ENCODE results near the gene ATP2C2. TPM values are rescaled to one million over a fixed set of nuclear protein-coding genes. Genes with fewer than 3 reads are reported as not detected.

ATP2C2 gene
- total and polyA plus RNA-seq, 2 experiments from 2014 or later = 2.1 TPM

- peaks cover 3% of the 10 kb centered on the region; the same call in 1 of the 3 replicates for H3K9me3 Mint-ChIP-seq
- H3K36me3 Mint-ChIP-seq (ENCODE audit: low read depth) = no peaks in the 10 kb centered on the region; the same call in 2 of the 3 replicates
- Histone ChIP-seq H3K36me3 (ENCODE audit: insufficient read depth) (no peaks in the 10 kb centered on the region), H3F3A (replicated peaks; ENCODE audit: low read depth) (no peaks in the 10 kb centered on the region), H3K4me2 (0 out of 2 replicates have a peak overlapping the region, but pooled peaks have one; percentile 15), H2AFZ (peak overlapping the region; percentile 38), H3K27ac (ENCODE audit: low read depth) (no peak overlapping the region), H3K4me1 (ENCODE audit: insufficient read depth) (peaks cover 14% of the 10 kb centered on the region), H3K4me3 (no peak overlapping the region), H3K27me3 (ENCODE audit: insufficient read depth) (no peaks in the 10 kb centered on the region), H4K20me1 (replicated peaks; ENCODE audit: insufficient read depth) (no peaks in the 10 kb centered on the region), H3K79me2 (replicated peaks; ENCODE audit: insufficient read depth) (no peaks in the 10 kb centered on the region), H3K9me2 (ENCODE audit: insufficient read depth) (peaks cover 4% of the 10 kb centered on the region; the same call in 1 of the 2 replicates)
- ATAC-seq (peak; percentile 35), DNase-seq (ENCODE audit: low spot score) (no peak)
- no peak overlapping the region for H3K27ac Mint-ChIP-seq
- H3K27me3 Mint-ChIP-seq (ENCODE audit: insufficient read depth, low read depth, poor library complexity) = peaks cover 9% of the 10 kb centered on the region
- H3K4me1 Mint-ChIP-seq = peaks cover 24% of the 10 kb centered on the region
- no peak for TF ChIP-seq CREB1 (CRISPR knock-in tag; IDR thresholded peaks at IDR 0.05; ENCODE audit: low read depth)
- no peak overlapping the region for H3K4me3 Mint-ChIP-seq
Observed at GRCh38 chr16:84379008-84379708, 10.8 kb downstream of the ATP2C2 start.

GRCh38 chr16:84379709-84380362, 11.5 kb downstream of the ATP2C2 start:
- no peaks in the 10 kb centered on the region for H4K20me1 ChIP-seq (replicated peaks; ENCODE audit: insufficient read depth)
- no peaks in the 10 kb centered on the region for H3K27me3 ChIP-seq (ENCODE audit: insufficient read depth)
- ATAC-seq (peak; percentile 53), DNase-seq (ENCODE audit: low spot score) (peak; percentile 41)
- no peak overlapping the region for H3K4me3 ChIP-seq
- H3K79me2 ChIP-seq (replicated peaks; ENCODE audit: insufficient read depth) = no peaks in the 10 kb centered on the region
- Mint-ChIP-seq H3K36me3 (ENCODE audit: low read depth) (no peaks in the 10 kb centered on the region; the same call in 2 of the 3 replicates), H3K27me3 (ENCODE audit: insufficient read depth, low read depth, poor library complexity) (peaks cover 9% of the 10 kb centered on the region), H3K27ac (no peak overlapping the region), H3K4me3 (no peak overlapping the region), H3K9me3 (peaks cover 7% of the 10 kb centered on the region; the same call in 1 of the 3 replicates), H3K4me1 (peaks cover 24% of the 10 kb centered on the region)
- H3K4me1 ChIP-seq (ENCODE audit: insufficient read depth) = peaks cover 14% of the 10 kb centered on the region
- no peak overlapping the region for H3K27ac ChIP-seq (ENCODE audit: low read depth)
- 0 out of 2 replicates have a peak overlapping the region, but pooled peaks have one; percentile 15 for H3K4me2 ChIP-seq
- H3F3A ChIP-seq (replicated peaks; ENCODE audit: low read depth) = no peaks in the 10 kb centered on the region
- H3K36me3 ChIP-seq (ENCODE audit: insufficient read depth) = no peaks in the 10 kb centered on the region
- 0 out of 2 replicates have a peak overlapping the region, but pooled peaks have one; percentile 38 for H2AFZ ChIP-seq
- H3K9me2 ChIP-seq (ENCODE audit: insufficient read depth) = peaks cover 4% of the 10 kb centered on the region; the same call in 1 of the 2 replicates
- TF ChIP-seq STAT1 (IDR thresholded peaks at IDR 0.05; ENCODE audit: unreplicated experiment) (no peak), ZNF114 (CRISPR knock-in tag; IDR thresholded peaks at IDR 0.05) (no peak), NANOG (IDR thresholded peaks at IDR 0.05; ENCODE audit: borderline replicate concordance) (no peak), EZH2phosphoT487 (IDR thresholded peaks at IDR 0.05; ENCODE audit: unreplicated experiment) (no peak), EZH2 (IDR thresholded peaks at IDR 0.05; ENCODE audit: low read depth, unreplicated experiment) (no peak), ZNF331 (CRISPR knock-in tag; IDR thresholded peaks at IDR 0.05; ENCODE audit: low read depth) (no peak), CREB1 (CRISPR knock-in tag; IDR thresholded peaks at IDR 0.05; ENCODE audit: low read depth) (no peak), JUNB (IDR thresholded peaks at IDR 0.05; ENCODE audit: unreplicated experiment) (no peak)
- TF ChIP-seq, protein P1, sequence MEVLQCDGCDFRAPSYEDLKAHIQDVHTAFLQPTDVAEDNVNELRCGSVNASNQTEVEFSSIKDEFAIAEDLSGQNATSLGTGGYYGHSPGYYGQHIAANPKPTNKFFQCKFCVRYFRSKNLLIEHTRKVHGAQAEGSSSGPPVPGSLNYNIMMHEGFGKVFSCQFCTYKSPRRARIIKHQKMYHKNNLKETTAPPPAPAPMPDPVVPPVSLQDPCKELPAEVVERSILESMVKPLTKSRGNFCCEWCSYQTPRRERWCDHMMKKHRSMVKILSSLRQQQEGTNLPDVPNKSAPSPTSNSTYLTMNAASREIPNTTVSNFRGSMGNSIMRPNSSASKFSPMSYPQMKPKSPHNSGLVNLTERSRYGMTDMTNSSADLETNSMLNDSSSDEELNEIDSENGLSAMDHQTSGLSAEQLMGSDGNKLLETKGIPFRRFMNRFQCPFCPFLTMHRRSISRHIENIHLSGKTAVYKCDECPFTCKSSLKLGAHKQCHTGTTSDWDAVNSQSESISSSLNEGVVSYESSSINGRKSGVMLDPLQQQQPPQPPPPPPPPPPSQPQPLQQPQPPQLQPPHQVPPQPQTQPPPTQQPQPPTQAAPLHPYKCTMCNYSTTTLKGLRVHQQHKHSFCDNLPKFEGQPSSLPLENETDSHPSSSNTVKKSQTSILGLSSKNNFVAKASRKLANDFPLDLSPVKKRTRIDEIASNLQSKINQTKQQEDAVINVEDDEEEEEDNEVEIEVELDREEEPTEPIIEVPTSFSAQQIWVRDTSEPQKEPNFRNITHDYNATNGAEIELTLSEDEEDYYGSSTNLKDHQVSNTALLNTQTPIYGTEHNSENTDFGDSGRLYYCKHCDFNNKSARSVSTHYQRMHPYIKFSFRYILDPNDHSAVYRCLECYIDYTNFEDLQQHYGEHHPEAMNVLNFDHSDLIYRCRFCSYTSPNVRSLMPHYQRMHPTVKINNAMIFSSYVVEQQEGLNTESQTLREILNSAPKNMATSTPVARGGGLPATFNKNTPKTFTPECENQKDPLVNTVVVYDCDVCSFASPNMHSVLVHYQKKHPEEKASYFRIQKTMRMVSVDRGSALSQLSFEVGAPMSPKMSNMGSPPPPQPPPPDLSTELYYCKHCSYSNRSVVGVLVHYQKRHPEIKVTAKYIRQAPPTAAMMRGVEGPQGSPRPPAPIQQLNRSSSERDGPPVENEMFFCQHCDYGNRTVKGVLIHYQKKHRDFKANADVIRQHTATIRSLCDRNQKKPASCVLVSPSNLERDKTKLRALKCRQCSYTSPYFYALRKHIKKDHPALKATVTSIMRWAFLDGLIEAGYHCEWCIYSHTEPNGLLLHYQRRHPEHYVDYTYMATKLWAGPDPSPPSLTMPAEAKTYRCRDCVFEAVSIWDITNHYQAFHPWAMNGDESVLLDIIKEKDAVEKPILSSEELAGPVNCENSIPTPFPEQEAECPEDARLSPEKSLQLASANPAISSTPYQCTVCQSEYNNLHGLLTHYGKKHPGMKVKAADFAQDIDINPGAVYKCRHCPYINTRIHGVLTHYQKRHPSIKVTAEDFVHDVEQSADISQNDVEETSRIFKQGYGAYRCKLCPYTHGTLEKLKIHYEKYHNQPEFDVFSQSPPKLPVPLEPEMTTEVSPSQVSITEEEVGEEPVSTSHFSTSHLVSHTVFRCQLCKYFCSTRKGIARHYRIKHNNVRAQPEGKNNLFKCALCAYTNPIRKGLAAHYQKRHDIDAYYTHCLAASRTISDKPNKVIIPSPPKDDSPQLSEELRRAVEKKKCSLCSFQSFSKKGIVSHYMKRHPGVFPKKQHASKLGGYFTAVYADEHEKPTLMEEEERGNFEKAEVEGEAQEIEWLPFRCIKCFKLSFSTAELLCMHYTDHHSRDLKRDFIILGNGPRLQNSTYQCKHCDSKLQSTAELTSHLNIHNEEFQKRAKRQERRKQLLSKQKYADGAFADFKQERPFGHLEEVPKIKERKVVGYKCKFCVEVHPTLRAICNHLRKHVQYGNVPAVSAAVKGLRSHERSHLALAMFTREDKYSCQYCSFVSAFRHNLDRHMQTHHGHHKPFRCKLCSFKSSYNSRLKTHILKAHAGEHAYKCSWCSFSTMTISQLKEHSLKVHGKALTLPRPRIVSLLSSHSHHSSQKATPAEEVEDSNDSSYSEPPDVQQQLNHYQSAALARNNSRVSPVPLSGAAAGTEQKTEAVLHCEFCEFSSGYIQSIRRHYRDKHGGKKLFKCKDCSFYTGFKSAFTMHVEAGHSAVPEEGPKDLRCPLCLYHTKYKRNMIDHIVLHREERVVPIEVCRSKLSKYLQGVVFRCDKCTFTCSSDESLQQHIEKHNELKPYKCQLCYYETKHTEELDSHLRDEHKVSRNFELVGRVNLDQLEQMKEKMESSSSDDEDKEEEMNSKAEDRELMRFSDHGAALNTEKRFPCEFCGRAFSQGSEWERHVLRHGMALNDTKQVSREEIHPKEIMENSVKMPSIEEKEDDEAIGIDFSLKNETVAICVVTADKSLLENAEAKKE (CRISPR knock-in tag; IDR thresholded peaks at IDR 0.05) = no peak
- TF ChIP-seq, protein P2, sequence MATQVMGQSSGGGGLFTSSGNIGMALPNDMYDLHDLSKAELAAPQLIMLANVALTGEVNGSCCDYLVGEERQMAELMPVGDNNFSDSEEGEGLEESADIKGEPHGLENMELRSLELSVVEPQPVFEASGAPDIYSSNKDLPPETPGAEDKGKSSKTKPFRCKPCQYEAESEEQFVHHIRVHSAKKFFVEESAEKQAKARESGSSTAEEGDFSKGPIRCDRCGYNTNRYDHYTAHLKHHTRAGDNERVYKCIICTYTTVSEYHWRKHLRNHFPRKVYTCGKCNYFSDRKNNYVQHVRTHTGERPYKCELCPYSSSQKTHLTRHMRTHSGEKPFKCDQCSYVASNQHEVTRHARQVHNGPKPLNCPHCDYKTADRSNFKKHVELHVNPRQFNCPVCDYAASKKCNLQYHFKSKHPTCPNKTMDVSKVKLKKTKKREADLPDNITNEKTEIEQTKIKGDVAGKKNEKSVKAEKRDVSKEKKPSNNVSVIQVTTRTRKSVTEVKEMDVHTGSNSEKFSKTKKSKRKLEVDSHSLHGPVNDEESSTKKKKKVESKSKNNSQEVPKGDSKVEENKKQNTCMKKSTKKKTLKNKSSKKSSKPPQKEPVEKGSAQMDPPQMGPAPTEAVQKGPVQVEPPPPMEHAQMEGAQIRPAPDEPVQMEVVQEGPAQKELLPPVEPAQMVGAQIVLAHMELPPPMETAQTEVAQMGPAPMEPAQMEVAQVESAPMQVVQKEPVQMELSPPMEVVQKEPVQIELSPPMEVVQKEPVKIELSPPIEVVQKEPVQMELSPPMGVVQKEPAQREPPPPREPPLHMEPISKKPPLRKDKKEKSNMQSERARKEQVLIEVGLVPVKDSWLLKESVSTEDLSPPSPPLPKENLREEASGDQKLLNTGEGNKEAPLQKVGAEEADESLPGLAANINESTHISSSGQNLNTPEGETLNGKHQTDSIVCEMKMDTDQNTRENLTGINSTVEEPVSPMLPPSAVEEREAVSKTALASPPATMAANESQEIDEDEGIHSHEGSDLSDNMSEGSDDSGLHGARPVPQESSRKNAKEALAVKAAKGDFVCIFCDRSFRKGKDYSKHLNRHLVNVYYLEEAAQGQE (IDR thresholded peaks at IDR 0.05; ENCODE audit: unreplicated experiment) = no peak
